ENCODE data around the gene PPP1R10.

Gene PPP1R10

DNA sequence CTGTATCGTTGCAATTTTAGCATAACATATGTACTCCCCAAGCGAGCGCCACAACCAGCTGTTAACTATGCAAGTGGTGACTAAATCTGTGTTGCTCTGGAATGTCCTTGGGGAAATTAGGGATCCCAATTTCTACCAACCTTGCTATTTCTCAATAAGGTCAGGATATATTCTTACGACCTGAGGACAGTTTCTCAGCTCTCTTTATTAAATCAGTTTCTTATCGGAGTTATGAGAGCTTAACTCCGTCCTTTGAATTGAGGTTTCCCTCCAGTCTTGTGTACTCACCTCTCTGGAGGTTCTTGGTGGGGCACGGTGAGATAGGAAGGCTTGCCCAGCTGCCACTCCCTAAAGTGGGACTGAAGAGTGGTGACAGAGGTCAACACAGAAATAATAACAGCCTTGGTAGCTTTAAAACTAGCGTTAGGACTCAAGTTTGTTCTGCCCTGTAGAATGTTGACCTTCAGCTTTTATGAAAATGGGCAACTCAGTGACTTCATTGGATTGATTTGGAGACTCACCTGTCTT lies 1.3 kb upstream of the PPP1R10 start:
- no peak for DNase-seq

GRCh38 chr6:30617565-30618269 lies 674 bp upstream of the PPP1R10 start, which contains the start of gene MRPS18B:
Gene MRPS18B (plus strand): TSS chr6:30617840. CDS start chr6:30617866, 26 bp downstream.
- peak; percentile 98 for DNase-seq

- peak; percentile 32 for DNase-seq
Measured at GRCh38 chr6:30615958-30616810, 859 bp downstream of the PPP1R10 start.

GRCh38 chr6:30615219-30615957 lies 1.7 kb downstream of the PPP1R10 start:
- peak; percentile 36 for DNase-seq

DNA sequence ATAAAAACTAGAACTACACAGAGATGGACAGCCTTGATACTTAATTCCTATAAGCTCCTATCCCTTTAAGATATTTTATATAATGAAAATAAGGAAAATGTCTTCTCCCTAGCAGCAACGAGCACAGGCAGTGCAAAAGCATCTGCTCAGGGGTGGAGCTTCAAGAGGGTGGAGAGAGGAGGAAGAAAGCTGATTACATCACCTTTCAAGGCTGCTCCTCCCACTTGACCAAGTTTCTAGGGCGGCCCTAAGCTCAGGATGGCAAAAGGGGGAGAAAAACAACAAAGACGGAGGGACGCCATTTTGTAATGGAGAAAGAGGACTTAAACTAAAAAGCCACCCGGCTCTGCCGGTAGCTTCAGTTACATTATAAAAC lies 2.2 kb downstream of the PPP1R10 start:
- peak; percentile 85 for DNase-seq

- DNase-seq, result no peak
Measured at GRCh38 chr6:30614044-30614842, 2.8 kb downstream of the PPP1R10 start.

- no peak for DNase-seq
Measured at GRCh38 chr6:30613251-30614043, 3.6 kb downstream of the PPP1R10 start.

DNA sequence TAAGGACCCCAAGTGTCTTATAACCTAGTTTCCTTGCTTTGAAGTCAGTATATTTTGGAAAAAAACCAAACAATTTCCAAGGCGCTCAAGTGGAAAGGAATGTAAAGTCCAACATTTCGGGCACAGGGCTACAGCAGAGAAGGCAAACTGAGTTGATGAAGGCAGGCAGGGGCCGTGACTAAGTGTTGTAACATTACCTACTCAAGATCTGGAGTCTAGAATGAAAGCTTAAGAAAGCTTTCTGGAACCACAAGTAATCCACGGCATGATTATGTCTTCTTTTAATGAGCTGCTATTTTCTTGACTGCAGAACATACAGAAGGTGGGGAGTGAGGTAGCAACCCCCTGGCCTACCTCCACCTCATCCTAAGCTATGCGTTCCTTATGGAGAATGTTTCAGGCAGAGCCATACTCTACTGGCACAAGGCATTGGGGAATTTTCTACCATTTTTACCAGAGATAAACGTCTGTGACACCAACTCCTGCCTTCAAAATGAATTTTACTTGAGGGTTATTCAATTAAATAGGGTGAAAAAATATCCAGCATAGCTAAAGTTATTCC lies 4.3 kb downstream of the PPP1R10 start:
- DNase-seq, result no peak

GRCh38 chr6:30612213-30612612 lies 4.8 kb downstream of the PPP1R10 start:
- no peak for DNase-seq

DNA sequence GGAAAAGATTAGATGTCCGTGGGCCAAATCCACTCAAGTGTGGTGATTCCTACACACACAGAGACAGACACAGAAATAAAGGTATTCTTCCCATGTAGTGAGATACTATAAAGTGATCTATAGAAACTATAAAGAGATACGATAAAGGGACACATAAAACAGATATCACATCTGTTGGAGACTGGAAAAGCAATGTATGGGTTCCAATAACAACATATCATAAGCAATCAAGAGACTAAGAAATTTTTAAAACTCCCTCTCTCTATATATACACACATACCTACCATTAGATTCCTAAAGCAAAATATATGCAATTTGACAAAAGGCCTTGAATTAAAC lies 5.2 kb downstream of the PPP1R10 start:
- DNase-seq, result no peak

- DNase-seq, result no peak
Measured at GRCh38 chr6:30611150-30611855, 5.7 kb downstream of the PPP1R10 start.

GRCh38 chr6:30610065-30610464 lies 7.0 kb downstream of the PPP1R10 start:
- no peak for DNase-seq

GRCh38 chr6:30603961-30604360 lies 13.1 kb downstream of the PPP1R10 start:
- no peak for DNase-seq

DNA sequence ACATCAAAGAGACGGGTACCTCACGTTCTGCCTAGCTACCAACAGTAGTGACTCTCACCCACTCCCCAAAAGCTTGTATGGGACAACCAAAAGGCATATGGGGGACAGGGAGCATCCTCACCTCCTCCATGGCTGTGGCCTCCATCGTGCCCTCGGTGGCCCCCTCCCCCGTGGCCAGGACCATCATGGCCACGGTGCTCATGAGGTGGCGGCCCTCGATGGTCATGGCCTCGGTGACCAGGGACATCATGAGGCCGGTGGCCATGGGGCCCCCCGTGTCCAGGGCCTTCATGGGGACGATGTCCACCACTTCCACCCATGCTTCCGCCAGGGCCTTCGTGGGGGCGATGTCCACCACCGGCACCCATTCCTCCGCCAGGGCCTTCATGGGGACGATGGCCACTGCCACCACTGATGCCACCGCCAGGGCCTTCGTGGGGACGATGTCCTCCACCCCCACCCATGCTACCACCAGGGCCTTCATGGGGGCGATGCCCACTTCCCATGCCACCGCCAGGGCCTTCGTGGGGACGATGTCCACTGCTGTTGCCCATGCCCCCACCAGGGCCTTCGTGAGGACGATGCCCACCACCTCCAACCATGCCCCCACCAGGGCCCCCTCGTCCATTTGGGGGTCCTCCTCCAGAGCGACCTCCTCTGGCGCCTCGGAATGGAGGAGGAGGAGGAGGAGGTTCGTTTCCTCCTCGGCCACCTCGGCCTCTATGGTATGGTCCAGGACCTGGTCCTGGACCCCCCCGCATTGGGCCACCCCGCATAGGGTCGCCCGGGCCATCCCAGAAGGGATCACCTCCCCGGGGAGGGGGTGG lies 15.0 kb downstream of the PPP1R10 start:
- DNase-seq, result no peak

DNA sequence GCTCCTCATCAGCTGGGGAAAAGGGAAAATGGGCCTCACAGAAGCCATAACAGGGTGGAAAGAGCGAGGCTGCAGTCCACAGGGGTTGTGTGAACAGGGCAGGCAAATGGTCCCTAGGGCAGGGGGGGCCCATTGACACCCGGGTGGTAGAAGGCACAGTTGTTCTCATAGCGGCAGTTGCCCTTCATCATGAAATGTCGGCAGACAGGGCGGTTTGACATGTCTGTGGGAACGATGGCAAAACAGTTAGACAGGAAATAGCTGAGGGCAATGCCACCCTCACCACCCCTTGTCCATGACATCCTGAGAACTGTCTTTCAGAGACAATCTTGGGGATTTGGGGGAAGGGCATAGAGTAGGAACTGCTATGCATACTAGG lies 15.6 kb downstream of the PPP1R10 start:
- DNase-seq, result no peak

- no peak for DNase-seq
Measured at GRCh38 chr6:30600451-30600961, 16.5 kb downstream of the PPP1R10 start.

DNA sequence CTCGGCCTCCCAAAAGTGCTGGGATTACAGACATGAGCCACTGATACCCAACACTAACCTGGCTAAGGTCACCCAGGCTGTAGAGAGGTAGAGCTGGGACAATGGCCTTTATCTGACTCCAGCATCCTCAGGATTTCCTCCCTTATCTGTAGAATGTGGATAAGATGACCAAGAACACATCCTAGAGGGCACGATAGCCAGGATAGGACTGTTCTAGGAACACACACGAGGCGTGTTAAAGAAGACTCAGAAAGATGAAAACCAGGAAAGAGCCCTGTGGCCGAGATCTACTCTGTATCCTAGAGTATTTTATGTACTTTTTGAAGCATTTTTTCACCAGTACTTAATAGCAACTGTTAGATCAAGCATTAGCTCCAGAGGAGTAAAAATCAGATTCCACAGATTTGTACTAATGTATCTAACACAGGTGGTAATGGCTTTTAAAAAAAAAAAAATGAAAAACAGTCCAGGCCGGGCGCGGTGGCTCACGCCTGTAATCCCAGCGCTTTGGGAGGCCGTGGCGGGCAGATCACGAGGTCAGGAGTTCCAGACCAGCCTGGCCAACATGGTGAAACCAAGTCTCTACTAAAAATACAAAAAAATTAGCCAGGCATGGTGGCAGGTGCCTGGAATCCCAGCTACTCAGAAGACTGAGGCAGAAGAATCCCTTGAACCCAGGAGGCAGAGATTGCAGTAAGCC lies 17.3 kb downstream of the PPP1R10 start:
- DNase-seq, result no peak

- no peak for DNase-seq
Measured at GRCh38 chr6:30598912-30599624, 18.0 kb downstream of the PPP1R10 start.

Measured in activated naive CD4-positive, alpha-beta T cell treated with Interleukin-2 at 50 U/mL for 16 hours (primary cell).